GM19023 (cell line): ENCODE results near the gene KBTBD12.

Experiments
- ATAC-seq: cut with Tn5 transposase; IDR thresholded peaks from one replicate; pipeline ENCODE4 v1.9.1; 2021; ENCODE audit warnings: mild to moderate bottlenecking, moderate library complexity; ENCODE audit not compliant: unreplicated experiment

KBTBD12 gene

DNA sequence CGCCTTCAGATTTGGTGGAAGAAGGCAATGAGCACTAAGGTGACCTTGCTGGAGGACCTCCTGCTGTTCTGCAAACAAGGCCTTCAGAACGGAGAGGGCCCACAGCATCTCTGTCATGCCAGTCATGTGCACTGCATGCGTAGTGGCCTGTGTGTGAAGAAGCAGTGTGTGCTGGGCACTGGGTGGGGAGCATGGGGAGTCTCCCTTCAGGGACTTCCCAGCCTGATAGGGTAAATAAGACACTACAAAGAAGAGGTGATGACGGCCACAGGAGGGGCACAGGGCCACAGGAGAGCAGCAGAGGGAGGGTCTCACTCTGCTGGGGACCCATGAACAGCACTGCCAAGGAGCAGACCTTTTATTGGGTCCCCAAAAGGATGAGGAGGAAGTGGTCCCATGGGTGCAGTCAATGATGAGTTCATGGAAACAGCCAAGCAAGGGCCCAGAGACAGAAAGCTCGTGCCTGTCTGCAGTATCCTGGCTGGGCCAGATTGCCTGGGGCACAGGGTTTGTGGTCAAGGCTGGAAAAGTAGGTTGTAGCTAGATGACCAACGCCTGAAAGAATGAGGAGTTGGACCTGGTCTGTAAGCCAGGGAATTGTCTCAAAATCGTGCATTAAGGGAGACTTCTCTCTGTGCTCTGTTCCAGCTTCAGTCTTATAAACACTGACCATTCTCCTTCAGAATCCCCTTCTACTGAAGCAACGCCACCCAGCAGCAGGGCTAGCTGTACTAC lies 69.4 kb downstream of the KBTBD12 start:
- ATAC-seq: no peak

DNA sequence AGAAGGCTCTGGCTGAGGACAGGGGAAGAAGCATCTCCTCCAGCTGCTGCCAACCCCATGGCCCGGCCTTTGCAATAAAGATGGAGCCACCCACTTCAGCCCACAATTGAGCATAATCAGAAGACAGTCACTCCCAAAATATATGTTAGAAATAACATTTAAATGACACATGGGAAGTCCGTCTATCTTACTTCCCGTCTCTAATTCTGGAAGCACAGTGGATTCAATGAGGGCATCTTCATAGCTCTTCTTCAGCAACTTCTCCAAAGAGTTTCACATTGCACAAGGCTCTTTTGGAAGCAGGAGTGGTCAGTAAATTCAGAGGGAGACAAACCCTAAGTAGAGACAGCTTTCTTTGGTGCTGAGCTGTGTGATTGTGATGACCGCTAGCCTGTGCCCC lies 70.2 kb downstream of the KBTBD12 start:
- no peak for ATAC-seq

DNA sequence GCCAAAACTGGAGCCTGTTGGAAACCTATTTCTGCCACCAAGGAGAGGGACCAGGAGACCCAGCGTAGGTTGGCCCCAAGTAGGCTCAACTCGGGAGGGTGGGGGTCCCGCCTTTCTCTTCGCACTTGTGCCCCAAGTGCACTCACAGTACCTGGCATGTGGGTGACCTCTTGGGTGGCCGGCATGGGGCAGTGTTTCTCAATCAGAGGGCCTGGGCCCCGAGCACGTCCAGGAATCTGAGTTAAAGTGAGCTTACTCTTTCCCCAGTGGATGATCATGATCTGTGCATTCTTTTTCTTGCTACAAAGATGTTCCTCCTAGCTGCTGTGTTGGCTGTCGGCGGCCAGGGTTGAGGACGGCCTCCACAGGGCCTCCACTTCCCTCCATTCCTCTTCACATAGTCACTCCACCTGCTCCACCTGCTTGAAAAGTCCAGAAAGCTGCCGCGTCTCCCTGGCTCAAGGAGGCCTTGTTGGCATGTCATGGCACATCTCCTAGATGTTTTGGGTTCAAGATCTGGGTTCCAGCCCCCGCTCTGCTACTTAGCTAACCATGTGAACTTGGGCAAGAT lies 70.7 kb downstream of the KBTBD12 start:
- no peak for ATAC-seq

DNA sequence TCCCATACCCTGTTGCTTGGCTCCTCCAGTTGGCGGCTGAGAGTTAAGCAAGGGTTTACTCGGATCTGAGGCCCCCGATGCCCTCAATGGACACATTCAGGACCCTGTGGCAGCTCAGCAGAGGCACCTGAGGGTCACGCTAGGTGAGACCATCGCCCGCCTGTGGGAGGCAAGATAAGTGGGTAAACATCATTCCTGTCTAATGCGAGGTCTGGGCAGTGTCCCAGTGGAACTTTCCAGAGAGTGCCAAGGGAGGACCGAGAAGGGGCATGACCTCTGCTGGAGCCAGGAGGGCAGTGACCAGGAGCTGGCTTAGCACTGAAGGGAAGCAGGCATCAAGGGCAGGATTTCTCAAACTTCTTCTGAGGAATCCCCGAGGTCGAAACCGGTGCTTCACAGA lies 71.8 kb downstream of the KBTBD12 start:
- ATAC-seq: no peak

DNA sequence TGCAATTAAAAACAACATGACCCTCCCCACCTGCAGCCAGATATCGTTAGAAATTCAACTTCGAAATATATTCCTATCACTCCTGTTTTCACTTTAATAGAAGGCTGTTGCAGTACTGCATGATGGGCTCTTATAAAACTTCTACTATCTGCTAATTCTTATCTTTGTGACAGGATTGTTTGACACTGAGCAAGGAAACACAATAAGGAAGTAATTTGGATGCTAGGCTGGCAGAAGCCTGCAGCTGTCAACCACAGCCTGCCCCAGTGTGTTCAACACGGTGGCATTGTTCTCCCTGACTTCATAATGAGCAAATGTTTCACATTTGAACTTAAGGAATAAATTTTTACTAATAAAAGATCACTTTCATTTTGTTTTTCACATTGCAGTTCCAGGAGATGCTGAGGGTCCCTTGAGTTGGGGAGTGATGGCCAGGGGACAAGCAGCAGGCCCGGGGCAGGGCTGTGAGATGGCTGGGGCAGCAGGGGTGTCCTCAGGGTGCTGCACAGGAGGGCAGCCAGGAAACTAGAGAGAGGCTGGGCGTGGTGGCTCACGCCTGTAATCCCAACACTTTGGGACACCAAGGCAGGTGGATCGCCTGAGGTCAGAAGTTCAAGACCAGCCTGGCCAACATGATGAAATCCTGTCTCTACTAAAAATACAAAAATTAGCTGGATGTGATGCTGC lies 72.4 kb downstream of the KBTBD12 start:
- ATAC-seq: no peak

DNA sequence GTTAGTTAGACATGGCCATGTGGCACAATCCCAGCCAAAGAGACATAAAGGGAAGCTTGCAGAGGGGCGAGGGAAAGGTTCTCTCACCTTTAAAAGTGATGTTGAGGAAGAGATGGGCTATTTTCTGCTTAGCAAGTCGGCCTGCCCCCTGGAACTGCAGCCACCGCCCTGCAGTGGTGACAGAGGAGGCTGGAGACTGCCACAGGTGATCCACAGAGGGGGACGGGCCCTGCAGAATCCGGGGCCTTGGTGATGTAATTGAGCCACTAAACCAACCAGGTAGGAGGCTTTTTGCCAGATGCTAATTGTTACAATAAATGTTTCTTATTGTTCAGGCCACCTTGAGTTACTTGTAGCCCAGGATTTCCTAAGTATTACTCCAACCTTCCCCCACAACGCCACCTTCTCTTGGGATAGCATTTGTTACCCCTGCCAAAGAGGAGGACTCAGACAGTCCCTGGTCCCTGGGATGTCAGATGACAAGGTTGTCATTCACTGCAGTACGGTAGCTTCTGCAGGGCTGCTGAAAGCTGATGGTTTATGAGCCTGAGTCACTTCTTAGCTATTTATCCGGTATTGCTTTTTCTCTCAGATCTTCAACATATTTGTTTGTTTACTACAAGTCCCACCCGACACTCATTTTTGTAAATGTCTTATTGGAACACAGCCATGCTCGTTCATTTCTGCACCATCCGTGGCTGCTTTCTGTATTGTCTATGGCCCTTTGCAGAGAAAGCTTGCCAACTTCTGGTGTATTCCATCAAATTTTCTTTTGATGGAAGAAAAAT lies 73.9 kb downstream of the KBTBD12 start:
- no peak for ATAC-seq

DNA sequence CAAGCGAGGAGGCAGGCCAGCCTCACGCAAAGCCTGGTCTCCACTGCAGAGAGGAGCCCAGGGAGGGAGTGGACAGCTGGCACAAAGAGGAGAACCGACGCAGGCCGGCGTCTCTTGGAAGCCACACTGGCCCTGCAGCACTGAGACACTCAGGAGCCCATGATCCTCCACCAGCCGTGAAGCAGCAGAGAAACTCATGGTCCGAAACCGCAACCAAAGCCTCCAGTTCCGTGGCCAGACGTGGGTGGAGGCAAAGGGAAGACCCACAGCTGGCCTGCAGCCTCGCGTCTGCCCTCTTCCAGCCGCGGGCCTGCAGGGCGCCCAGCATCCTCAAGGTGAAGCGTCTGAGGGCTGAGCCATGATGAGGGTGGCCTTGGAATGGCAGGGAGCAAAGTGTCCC lies 75.0 kb downstream of the KBTBD12 start:
- ATAC-seq: no peak

DNA sequence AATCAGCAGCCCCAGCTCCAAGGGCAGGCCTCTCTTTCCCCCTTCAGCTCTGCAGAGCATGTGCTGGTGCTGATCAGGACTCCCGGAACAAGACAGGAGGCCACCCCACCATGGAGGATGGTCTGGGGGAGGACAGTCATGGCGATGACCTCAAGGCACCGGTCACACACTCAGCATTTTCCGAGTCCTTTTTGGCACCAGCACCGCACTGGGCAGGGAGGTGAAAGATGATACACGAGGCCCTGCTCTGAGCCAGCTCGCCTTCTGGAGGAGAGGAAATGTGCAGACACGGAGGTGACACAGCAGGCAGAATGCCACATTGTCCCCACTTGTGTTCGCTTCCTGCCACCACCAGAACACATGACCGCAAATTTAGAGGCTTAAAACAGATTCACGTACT lies 75.4 kb downstream of the KBTBD12 start:
- ATAC-seq: no peak

DNA sequence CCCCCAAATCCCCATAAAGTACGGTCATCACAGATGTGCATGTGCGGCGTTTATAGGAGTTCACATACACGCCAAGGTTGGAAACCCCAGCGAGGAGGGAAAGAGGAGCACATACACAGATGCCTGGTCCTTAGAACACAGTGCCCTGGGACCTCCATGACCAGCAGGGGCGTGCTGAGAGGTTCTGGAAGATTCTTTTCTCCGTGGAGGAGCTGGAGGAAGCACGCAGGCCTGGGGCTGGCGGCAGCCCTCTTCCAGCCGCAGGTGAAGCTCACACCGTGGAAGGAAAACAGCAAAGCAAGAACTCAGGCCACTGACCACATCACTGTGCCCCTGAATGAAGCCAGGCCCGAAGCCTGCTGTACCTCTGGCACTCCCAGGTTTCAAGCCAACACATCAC lies 76.2 kb downstream of the KBTBD12 start:
- no peak for ATAC-seq

DNA sequence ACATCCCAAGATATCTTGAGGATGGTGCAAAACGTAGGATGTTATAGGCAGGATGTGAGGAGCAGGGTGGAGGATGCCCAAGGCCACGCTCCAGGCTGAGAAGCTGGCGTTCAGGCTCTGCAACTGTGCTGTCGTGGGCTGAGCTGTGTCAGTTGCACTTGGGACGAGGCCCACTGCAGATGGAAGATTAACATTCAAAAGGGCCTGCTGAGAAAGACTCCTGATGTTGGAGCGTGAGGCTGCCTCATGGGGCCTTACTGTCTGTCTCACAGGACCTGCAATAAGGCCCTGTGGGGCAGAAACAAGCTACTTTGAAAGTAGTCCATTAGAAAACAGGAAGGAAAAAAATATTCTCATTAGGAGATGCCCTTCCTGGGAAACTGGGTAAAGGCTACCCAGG lies 76.6 kb downstream of the KBTBD12 start:
- ATAC-seq: no peak

DNA sequence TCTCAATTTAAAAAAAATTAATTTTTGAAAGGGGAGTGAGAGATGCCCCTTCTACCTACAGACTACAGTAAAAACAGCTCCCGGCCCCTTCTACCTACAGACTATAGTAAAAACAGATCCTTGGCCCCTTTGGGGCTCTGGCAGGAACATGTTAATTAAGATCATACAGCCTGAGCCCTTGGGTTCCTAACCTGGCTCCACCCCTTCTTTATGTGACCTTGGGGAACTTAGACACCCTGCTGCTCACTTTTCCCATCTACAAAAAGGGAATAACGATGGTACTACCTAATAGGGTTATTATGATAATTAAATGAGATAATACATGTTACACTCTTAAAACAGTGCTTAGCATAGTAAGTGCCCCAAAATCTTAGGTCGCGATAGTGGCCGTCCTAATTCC lies 77.1 kb downstream of the KBTBD12 start:
- ATAC-seq: no peak

DNA sequence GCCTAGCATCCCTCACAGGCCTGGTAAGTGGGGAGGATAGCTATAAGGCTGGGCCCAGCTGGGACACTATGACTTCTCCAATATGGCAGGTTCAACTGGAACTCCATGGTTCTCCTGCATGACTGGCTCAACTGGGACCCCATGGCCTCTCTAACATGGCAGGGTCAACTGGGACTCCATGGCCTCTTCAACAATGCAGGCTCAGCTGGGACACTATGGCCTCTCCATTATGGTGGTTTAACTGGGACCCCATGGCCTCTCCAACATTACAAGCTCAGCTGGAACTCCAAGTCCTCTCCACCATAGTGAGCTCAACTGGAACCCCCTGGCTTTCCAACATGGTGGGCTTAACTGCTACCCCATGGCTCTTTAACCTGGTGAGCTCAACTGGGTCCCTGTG lies 79.0 kb downstream of the KBTBD12 start:
- no peak for ATAC-seq

DNA sequence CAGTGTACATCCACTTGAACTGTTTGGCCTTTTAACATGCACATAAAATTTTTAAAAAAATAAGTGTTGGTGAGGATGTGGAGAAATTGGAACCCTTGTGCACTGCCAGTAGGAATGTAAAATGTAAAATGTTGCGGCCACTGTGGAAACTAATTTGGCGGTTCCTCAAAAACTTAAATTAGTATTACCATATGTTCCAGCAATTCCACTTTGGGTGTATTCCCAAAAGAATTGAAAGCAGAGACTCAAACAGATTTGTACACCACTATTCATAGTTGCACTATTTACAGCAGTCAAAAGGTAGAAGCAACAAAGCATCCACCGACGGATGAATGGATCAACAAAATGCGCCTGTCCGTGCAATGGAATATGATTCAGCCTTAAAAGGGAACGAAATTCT lies 82.0 kb downstream of the KBTBD12 start:
- ATAC-seq: no peak

DNA sequence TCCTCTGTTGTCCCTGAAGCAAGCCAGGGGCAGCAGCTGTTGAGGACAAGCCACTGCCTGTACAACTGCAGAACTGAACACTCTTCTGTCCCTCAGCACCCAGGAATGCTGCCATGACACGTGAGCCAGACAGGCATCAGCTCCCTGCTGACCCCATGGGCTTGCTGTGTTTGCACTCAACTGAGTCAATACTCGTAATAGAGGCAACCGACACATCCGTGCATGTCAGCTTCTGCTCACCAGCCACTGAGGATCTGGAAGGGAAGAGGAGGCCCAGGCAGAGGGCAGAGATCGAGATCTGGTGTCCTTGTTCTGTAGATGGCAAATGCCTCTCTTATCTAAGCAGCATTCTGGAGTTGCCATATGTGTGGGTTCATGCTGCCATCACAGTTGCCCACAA lies 82.9 kb downstream of the KBTBD12 start:
- no peak for ATAC-seq

DNA sequence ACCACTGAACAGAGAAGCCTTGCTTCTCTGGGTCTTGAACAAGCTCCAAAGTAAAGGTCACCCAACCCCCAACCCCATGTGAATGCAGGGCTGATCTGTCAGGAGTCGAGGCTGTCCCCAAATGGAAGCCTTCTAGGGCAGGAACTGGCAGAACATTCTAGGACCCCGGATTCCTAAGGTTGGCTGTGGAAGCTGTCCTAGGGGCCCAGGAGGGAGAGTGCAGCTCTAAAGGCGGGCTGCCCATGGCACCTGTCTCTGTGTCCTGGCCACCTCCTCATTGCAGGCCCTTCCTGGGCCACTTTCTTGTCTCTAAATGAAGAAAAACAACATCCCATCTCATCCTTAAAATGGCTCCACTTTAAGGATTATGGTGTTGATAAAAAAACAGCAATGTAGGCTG lies 83.6 kb downstream of the KBTBD12 start:
- no peak for ATAC-seq

DNA sequence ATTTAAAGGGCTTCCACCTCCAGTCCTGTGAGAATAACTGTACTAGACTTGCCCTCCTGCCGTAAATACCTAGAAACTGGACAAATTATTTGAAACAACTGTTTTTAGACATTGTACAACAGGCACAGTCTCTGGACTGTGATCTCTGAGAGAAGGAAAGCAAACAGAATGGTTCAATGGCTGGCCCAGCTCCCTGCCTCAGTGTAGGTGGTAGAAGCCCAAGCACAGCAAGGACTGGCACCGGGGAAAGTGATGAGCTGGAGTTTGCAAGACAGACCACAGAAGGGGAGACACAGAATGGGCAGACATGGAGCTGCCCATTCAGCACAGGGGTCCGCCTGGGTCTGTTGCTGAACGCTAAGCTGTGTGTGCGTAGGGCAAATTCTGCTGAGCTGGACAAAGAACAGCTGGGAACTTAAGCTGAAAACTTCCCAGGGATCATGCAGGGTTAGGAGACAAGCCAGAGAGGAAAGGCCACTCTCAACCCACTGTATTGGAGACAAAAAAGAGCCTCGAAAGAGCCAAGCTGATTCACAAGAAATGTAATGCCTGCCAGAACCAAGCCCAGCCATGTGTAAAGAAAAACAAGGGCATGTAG lies 84.6 kb downstream of the KBTBD12 start:
- ATAC-seq: no peak

DNA sequence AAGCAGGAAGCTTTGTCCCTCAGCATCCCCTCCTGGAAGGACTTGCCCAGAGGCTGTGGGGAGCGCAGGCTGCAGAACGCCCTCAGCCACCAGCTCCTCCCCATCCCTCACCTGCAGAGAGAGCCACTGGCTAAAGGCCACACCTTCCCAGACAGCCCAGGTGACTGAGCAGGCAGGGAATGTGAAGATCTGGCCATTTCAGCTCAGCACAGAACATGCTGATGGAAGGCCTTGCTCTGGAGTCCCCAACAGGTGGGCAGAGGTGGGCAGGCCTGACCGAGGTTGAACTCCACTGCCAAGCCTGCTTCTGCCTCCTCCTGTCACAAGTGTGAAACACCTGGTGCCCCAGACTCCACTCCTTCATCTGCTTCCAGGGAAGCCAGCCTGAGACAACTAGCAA lies 86.5 kb downstream of the KBTBD12 start:
- no peak for ATAC-seq

DNA sequence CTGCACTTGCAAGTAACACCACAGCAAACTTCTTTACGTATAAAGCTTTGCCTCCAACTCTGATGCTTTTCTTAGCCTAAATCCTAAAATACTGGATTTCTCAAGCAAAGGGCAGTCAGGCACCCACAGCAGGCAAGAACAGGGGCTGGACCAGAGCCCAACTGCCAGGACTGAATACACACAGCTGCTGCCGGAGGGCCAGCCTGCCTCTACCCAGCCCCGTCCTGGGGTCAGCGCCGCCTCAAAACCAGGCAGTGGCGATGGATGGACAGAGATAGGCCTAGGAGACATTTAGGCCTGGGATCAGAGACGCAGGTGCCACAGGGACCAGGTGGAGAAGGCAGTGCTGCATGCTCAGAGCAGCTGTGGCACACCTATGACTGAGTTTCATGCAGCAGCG lies 89.6 kb downstream of the KBTBD12 start:
- no peak for ATAC-seq

DNA sequence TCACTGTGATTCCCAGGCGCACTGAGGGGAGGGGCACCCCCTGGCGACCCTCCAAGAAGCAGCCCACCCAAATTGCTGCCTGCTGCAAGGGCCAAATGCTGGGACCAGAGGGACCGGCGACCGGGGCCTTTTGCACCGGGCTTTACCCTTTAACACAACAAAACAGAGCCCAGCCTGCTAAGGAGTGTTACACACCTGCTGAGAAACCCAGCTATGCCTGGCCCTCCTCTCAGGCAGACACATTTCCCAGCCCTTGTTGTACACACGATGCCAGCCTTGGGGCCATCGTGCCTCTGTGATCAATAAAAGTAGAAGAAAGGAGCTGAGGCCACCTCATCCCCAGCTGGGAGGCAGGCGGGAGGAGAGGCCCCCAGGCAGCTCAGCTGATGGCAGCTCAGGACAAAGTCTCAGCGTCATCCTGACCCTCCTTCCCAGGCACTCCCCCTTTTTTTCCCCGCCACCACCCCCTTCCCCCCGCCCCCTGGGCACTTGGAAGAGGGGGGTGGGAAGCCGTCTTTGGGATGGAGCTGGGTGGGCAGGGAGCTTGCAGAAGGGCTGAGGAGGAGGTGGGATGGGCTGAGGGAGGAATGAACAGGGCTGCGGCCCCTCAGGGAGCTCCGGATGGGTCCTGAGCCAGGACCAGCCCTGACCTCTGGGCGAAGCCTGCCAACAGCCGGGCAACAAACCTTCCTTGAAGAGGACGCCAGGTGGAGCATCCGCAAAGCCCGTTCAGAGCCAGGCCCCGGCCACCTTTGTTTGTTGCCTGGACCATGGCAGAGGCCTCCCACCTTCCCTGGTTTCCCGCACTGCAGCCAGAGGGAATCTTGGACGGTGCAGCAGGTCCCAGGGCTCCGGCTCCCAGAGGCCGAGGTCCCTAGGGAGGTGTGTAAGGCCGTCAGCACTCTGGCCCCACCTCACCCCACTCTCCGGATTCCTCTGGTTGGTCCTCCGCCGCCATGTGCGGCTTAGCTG lies 91.3 kb downstream of the KBTBD12 start:
- no peak for ATAC-seq

DNA sequence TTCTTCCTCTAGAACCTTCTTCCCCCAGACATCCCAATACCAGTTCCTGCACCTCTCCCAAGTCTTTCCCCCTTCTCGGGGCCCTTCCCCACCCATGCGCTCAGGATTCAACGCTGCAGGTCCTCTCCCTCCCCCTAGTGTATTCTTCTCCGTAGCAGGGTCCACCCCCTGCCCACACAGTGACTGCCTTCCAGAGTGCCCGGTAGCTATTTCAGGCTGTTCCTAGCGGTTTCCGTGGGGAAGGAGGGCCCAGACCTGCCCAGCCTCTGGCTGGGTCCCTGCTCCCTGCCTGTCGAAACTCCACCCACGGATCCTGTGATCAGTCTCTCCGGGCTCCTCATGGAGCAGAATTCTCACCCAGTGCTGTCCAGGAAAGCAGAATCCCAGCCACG lies 92.0 kb downstream of the KBTBD12 start:
- ATAC-seq: no peak
